ENCODE measurements around the gene LMO3.

The LMO3 gene

GRCh38 chr12:16602412-16602811 is 3.5 kb downstream of the LMO3 start:
- no peak for DNase-seq (ENCODE audit: extremely low read depth, low read depth)
- no peak for TF ChIP-seq CTCF (IDR thresholded peaks at IDR 0.05; ENCODE audit: low read depth, low read length)

- TF ChIP-seq CTCF (IDR thresholded peaks at IDR 0.05; ENCODE audit: low read depth, low read length), result no peak
Observed at GRCh38 chr12:16600525-16600924, 5.4 kb downstream of the LMO3 start.

GRCh38 chr12:16599081-16599480 is 6.9 kb downstream of the LMO3 start:
- no peak for DNase-seq (ENCODE audit: extremely low read depth, low read depth)
- no peak for TF ChIP-seq CTCF (IDR thresholded peaks at IDR 0.05; ENCODE audit: low read depth, low read length)

More at GRCh38 chr12:16600525-16600924, 5.4 kb downstream of the LMO3 start:
- no peak for DNase-seq (ENCODE audit: extremely low read depth, low read depth)

- no peak for DNase-seq (ENCODE audit: extremely low read depth, low read depth)
- no peak for TF ChIP-seq CTCF (IDR thresholded peaks at IDR 0.05; ENCODE audit: low read depth, low read length)
Observed at GRCh38 chr12:16594797-16595196, 11.2 kb downstream of the LMO3 start.

- no peak for TF ChIP-seq CTCF (IDR thresholded peaks at IDR 0.05; ENCODE audit: low read depth, low read length)
- DNase-seq (ENCODE audit: extremely low read depth, low read depth), result no peak
Observed at GRCh38 chr12:16593546-16593945, 12.4 kb downstream of the LMO3 start.

- DNase-seq (ENCODE audit: extremely low read depth, low read depth), result no peak
- TF ChIP-seq CTCF (IDR thresholded peaks at IDR 0.05; ENCODE audit: low read depth, low read length), result no peak
Observed at GRCh38 chr12:16590645-16591044, 15.3 kb downstream of the LMO3 start.

GRCh38 chr12:16588812-16589211 is 17.1 kb downstream of the LMO3 start:
- TF ChIP-seq CTCF (IDR thresholded peaks at IDR 0.05; ENCODE audit: low read depth, low read length), result no peak
- DNase-seq (ENCODE audit: extremely low read depth, low read depth), result no peak
